Uterine smooth muscle cell (primary cell): ENCODE data around the gene RCN2. TPM values are rescaled to one million over a fixed set of nuclear protein-coding genes. Genes with fewer than 3 reads are reported as not detected.

Experiments used
- total RNA-seq: library from RNA; depleted of rRNA; stranded (reverse); fragments of >200 nt; gene quantifications from 2 replicates; pipeline ENCODE4 v1.2.3, GENCODE V29; 2014

RCN2 gene
- total RNA-seq, result 57.0 and 69.4 TPM in 2 replicates

GRCh38 chr15:76931397-76932134, at the start of gene RCN2:
RCN2 (plus strand) TSS chr15:76931749; CDS start chr15:76931842, 93 bp downstream.

GRCh38 chr15:76905013-76905839, 26.3 kb upstream of the RCN2 start, which contains the start of gene SCAPER:
SCAPER (minus strand) TSS chr15:76905340; CDS start chr15:76883817, 21,523 bp downstream.

GRCh38 chr15:76994971-76995945, 63.7 kb downstream of the RCN2 start, which contains the start of gene PSTPIP1:
PSTPIP1 (plus strand) TSS chr15:76995126; CDS start chr15:76995574, 448 bp downstream.

Other genes with a start within 250 kb of the RCN2 start
- gene SCAPER, start 26.4 kb upstream of the RCN2 start, total RNA-seq, result 7.7 and 9.6 TPM in 2 replicates
- gene PSTPIP1, start 63.4 kb downstream of the RCN2 start, total RNA-seq, result 0.11 TPM in 1 of 2 replicates, not detected in the other
- 177 and 182 TPM in 2 replicates for gene TSPAN3, start 139.4 kb downstream of the RCN2 start, total RNA-seq